ENCODE measurements around the gene INSM1.
A peak's percentile ranks its signal among the peaks of the same experiment; 100 is the strongest.
"Not testable (repeated sequence)": the region's sequence is repeated elsewhere in the genome, so short reads cannot be mapped to it uniquely, and the experiment has no call there.

The INSM1 gene

GRCh38 chr20:20342066-20342465 lies 25.8 kb upstream of the INSM1 start:
- no peaks in the 10 kb centered on the region for H3K9me3 ChIP-seq (ENCODE audit: control insufficient read depth, insufficient read depth, low read length)
- H3K9ac ChIP-seq (ENCODE audit: low read depth, low read length): no peak overlapping the region
- H3K4me1 ChIP-seq (ENCODE audit: insufficient read depth, low read length): no peaks in the 10 kb centered on the region
- no peaks in the 10 kb centered on the region for H3K36me3 ChIP-seq (ENCODE audit: insufficient read depth, low read length)

GRCh38 chr20:20343932-20344331 lies 24.0 kb upstream of the INSM1 start:
- Histone ChIP-seq H3K9ac (ENCODE audit: low read depth, low read length) (no peak overlapping the region), H3K4me1 (ENCODE audit: insufficient read depth, low read length) (no peaks in the 10 kb centered on the region), H3K9me3 (ENCODE audit: control insufficient read depth, insufficient read depth, low read length) (no peaks in the 10 kb centered on the region), H3K36me3 (ENCODE audit: insufficient read depth, low read length) (no peaks in the 10 kb centered on the region)

GRCh38 chr20:20344476-20344875 lies 23.4 kb upstream of the INSM1 start:
- H3K9me3 ChIP-seq (ENCODE audit: control insufficient read depth, insufficient read depth, low read length): no peaks in the 10 kb centered on the region
- H3K9ac ChIP-seq (ENCODE audit: low read depth, low read length): no peak overlapping the region
- no peaks in the 10 kb centered on the region for H3K4me1 ChIP-seq (ENCODE audit: insufficient read depth, low read length)
- H3K36me3 ChIP-seq (ENCODE audit: insufficient read depth, low read length): no peaks in the 10 kb centered on the region

GRCh38 chr20:20353576-20353975 lies 14.3 kb upstream of the INSM1 start:
- no peak overlapping the region for H3K9ac ChIP-seq (ENCODE audit: low read depth, low read length)
- no peaks in the 10 kb centered on the region for H3K4me1 ChIP-seq (ENCODE audit: insufficient read depth, low read length)
- H3K36me3 ChIP-seq (ENCODE audit: insufficient read depth, low read length): no peaks in the 10 kb centered on the region
- no peaks in the 10 kb centered on the region; the same call in 1 of the 2 replicates for H3K9me3 ChIP-seq (ENCODE audit: control insufficient read depth, insufficient read depth, low read length)

- not testable (repeated sequence) for H3K9ac ChIP-seq (ENCODE audit: low read depth, low read length); H3K4me1 ChIP-seq (ENCODE audit: insufficient read depth, low read length); H3K36me3 ChIP-seq (ENCODE audit: insufficient read depth, low read length); H3K9me3 ChIP-seq (ENCODE audit: control insufficient read depth, insufficient read depth, low read length)
These were observed 12.4 kb upstream of the INSM1 start for GRCh38 chr20:20355503-20355902.

- no peak overlapping the region for H3K9ac ChIP-seq (ENCODE audit: low read depth, low read length)
- H3K36me3 ChIP-seq (ENCODE audit: insufficient read depth, low read length): no peaks in the 10 kb centered on the region
- peaks cover 10% of the 10 kb centered on the region; the same call in 1 of the 2 replicates for H3K4me1 ChIP-seq (ENCODE audit: insufficient read depth, low read length)
- H3K9me3 ChIP-seq (ENCODE audit: control insufficient read depth, insufficient read depth, low read length): no peaks in the 10 kb centered on the region; the same call in 1 of the 2 replicates
These were observed 9.1 kb upstream of the INSM1 start for GRCh38 chr20:20358801-20359200.

- no peak overlapping the region for H3K9ac ChIP-seq (ENCODE audit: low read depth, low read length)
- H3K4me1 ChIP-seq (ENCODE audit: insufficient read depth, low read length): peaks cover 10% of the 10 kb centered on the region; the same call in 1 of the 2 replicates
- no peaks in the 10 kb centered on the region for H3K36me3 ChIP-seq (ENCODE audit: insufficient read depth, low read length)
- H3K9me3 ChIP-seq (ENCODE audit: control insufficient read depth, insufficient read depth, low read length): no peaks in the 10 kb centered on the region; the same call in 1 of the 2 replicates
These were observed 8.3 kb upstream of the INSM1 start for GRCh38 chr20:20359628-20360027.

GRCh38 chr20:20360464-20360863 lies 7.4 kb upstream of the INSM1 start:
- no peak overlapping the region for H3K9ac ChIP-seq (ENCODE audit: low read depth, low read length)

GRCh38 chr20:20362774-20363433 lies 5.0 kb upstream of the INSM1 start:
- H3K9ac ChIP-seq (ENCODE audit: low read depth, low read length): peak overlapping the region; percentile 53; the same call in 1 of the 2 replicates
- H3K9me3 ChIP-seq (ENCODE audit: control insufficient read depth, insufficient read depth, low read length): no peaks in the 10 kb centered on the region
- H3K36me3 ChIP-seq (ENCODE audit: insufficient read depth, low read length): no peaks in the 10 kb centered on the region
- peaks cover 19% of the 10 kb centered on the region; the same call in 1 of the 2 replicates for H3K4me1 ChIP-seq (ENCODE audit: insufficient read depth, low read length)

More at GRCh38 chr20:20360464-20360863, 7.4 kb upstream of the INSM1 start:
- H3K36me3 ChIP-seq (ENCODE audit: insufficient read depth, low read length): no peaks in the 10 kb centered on the region
- no peaks in the 10 kb centered on the region for H3K9me3 ChIP-seq (ENCODE audit: control insufficient read depth, insufficient read depth, low read length)
- peaks cover 11% of the 10 kb centered on the region; the same call in 1 of the 2 replicates for H3K4me1 ChIP-seq (ENCODE audit: insufficient read depth, low read length)

GRCh38 chr20:20363434-20363798 lies 4.5 kb upstream of the INSM1 start:
- H3K9ac ChIP-seq (ENCODE audit: low read depth, low read length): peak overlapping the region; percentile 53; the same call in 1 of the 2 replicates
- no peaks in the 10 kb centered on the region for H3K9me3 ChIP-seq (ENCODE audit: control insufficient read depth, insufficient read depth, low read length)
- H3K36me3 ChIP-seq (ENCODE audit: insufficient read depth, low read length): no peaks in the 10 kb centered on the region
- H3K4me1 ChIP-seq (ENCODE audit: insufficient read depth, low read length): peaks cover 19% of the 10 kb centered on the region; the same call in 1 of the 2 replicates

GRCh38 chr20:20363799-20364592 lies 3.9 kb upstream of the INSM1 start:
- peaks cover 19% of the 10 kb centered on the region; the same call in 1 of the 2 replicates for H3K4me1 ChIP-seq (ENCODE audit: insufficient read depth, low read length)
- peak overlapping the region; percentile 53; the same call in 1 of the 2 replicates for H3K9ac ChIP-seq (ENCODE audit: low read depth, low read length)
- H3K9me3 ChIP-seq (ENCODE audit: control insufficient read depth, insufficient read depth, low read length): no peaks in the 10 kb centered on the region
- no peaks in the 10 kb centered on the region for H3K36me3 ChIP-seq (ENCODE audit: insufficient read depth, low read length)

- peaks cover 19% of the 10 kb centered on the region; the same call in 1 of the 2 replicates for H3K4me1 ChIP-seq (ENCODE audit: insufficient read depth, low read length)
- no peaks in the 10 kb centered on the region for H3K9me3 ChIP-seq (ENCODE audit: control insufficient read depth, insufficient read depth, low read length)
- H3K36me3 ChIP-seq (ENCODE audit: insufficient read depth, low read length): no peaks in the 10 kb centered on the region
- H3K9ac ChIP-seq (ENCODE audit: low read depth, low read length): peak overlapping the region; percentile 53; the same call in 1 of the 2 replicates
These were observed 3.1 kb upstream of the INSM1 start for GRCh38 chr20:20364593-20365479.

- peaks cover 18% of the 10 kb centered on the region; the same call in 1 of the 2 replicates for H3K4me1 ChIP-seq (ENCODE audit: insufficient read depth, low read length)
- no peaks in the 10 kb centered on the region for H3K9me3 ChIP-seq (ENCODE audit: control insufficient read depth, insufficient read depth, low read length)
- no peaks in the 10 kb centered on the region for H3K36me3 ChIP-seq (ENCODE audit: insufficient read depth, low read length)
- H3K9ac ChIP-seq (ENCODE audit: low read depth, low read length): peak overlapping the region; percentile 53; the same call in 1 of the 2 replicates
These were observed 2.3 kb upstream of the INSM1 start for GRCh38 chr20:20365480-20366161.

GRCh38 chr20:20366551-20366875 lies 1.4 kb upstream of the INSM1 start:
- H3K4me1 ChIP-seq (ENCODE audit: insufficient read depth, low read length): peaks cover 18% of the 10 kb centered on the region
- peak overlapping the region; percentile 54; the same call in 1 of the 2 replicates for H3K9ac ChIP-seq (ENCODE audit: low read depth, low read length)
- H3K9me3 ChIP-seq (ENCODE audit: control insufficient read depth, insufficient read depth, low read length): no peaks in the 10 kb centered on the region
- H3K36me3 ChIP-seq (ENCODE audit: insufficient read depth, low read length): no peaks in the 10 kb centered on the region
